M059J (cell line): Measurements from ENCODE around the gene CALM3. TPM values are rescaled to one million over a fixed set of nuclear protein-coding genes. Genes with fewer than 3 reads are reported as not detected.
"Not testable (repeated sequence)": the region's sequence is repeated elsewhere in the genome, so short reads cannot be mapped to it uniquely, and the experiment has no call there.

Source experiments
- DNase-seq: peaks from one replicate; pipeline ENCODE4 v3.0.0-alpha.2; 2012; ENCODE audit warnings: low read depth
- total RNA-seq: library from RNA; depleted of rRNA; stranded (reverse); fragments of >200 nt; shearing (Covaris generic); gene quantifications from 2 replicates; pipeline ENCODE4 v1.2.3, GENCODE V29; 2014; rRNA removed

CALM3 gene
- 197 and 314 TPM in 2 replicates for total RNA-seq

DNA sequence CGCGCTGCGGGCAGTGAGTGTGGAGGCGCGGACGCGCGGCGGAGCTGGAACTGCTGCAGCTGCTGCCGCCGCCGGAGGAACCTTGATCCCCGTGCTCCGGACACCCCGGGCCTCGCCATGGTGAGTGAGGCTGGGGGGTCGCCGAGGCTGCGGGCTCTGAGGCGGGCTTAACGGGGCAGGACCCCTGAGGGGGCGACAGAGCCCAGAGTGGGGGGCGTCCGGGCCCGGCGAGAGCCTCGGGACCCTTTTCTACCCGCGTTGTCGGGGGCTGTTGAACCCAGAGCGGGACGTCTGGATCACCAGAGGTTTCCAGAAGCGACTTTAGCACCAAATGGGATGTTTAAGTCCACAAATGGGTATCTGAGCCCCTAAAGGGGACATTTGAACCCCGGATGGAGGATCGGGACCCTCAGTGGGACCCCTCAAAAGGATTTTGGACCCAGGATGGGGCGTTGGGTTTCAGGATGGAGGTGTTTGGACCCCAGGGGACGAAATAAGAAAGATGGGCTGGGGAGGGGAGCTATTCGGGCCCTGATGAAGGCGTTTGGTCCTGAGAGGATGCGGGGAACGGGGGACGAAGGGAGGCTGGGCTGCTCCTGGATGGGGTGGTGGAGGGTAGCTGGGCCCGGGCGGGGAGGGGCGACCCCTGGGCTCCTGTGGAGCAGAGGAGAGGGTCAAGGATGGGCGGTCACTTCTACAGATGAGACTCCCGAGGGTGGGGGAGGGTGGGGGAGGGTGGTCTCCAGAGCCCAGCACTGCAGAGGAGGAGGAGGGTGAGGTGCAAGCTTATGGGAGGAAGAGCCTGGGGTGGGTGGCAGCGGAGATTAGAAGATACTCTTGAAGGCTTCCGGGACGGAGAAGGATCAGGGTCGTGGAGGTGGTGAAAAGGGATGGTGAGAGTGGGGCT is at the start of gene CALM3:
TSS of gene CALM3 (plus strand) at position 13 of the 907 bp plus-strand sequence. CDS start at position 118, 105 bp downstream.
- DNase-seq: no peak

DNA sequence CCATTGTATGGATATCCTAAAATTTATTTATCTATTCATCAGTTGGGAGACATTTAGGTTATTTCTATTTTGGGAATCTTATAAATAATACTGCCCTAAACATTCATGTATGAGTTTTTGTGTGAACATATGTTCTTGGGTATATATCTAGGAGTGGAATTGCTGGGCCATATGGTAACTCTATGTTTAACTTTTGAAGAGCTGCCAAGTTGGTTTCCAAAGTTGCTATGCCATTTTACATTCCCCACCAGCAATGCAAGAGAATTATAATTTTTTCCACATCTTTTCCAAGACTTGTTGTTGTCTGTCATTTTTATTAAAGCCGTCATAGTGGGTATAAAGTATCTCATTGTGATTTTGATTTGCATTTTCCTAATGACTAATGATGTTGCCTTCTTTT is 48.2 kb upstream of the CALM3 start:
- DNase-seq: no peak

DNA sequence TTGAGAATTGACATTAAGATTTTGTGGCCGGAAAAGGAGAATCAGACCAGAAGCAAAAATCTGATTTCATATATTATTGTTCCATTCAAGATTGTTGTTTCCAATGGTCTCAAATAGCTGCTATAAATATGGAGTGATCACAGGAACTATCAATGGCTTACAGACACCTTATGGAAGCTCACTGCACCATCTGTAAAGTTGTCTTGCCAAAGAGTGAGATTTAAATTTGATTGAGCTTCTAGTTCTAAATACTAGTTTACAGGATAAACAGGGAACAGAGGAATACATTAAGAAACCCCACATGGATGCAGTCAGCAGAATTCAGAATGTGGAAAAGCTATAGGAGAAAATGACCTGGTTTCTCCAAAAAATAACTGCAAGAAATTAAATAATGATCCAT is 47.0 kb upstream of the CALM3 start:
- DNase-seq: no peak

DNA sequence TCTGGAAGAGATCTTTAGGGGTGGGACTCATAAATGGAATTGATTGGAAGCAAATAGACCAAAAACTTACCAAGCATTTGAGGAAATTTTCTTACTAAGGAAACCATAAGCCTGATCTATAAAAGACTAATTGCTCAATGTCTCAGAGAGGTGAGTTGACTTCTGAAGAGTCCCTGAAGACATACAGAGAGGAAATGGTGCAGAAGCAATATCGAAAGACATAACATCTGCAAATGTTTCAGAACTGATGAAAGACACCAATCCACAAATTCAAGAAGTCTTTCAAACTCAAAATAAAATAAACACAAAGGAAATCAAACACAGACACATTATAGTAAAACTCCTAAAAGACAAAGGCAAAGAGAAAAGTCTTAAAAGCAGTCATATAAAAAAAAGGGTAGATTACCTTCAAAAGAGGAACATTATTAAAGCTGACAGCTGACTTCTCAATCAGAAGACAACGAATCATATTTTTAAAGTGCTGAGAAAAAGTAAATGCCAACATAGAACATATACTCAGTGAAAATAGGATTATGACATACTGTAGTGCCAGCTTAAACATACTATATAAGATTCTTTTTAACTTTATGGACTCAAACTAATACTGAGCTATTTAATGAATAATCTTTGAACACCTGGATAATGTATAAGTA is 45.4 kb upstream of the CALM3 start:
- DNase-seq: no peak

DNA sequence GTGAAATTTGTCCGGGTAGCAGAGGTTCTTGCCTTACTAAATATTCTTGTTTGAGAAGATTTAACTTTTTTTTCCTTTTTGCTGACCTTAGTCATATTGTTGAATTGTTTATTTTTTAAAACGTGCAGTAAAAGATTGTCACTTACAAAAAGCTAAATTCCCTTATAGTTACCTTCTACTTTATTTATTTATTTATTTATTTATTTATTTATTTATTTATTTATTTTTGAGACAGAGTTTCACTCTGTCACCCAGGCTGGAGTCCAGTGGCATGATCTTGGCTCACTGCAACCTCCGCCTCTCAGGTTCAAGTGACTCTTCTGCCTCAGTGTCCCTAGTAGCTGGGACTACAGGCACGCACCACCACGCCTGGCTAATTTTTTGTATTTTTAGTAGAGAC is 44.7 kb upstream of the CALM3 start:
- not testable (repeated sequence) for DNase-seq

DNA sequence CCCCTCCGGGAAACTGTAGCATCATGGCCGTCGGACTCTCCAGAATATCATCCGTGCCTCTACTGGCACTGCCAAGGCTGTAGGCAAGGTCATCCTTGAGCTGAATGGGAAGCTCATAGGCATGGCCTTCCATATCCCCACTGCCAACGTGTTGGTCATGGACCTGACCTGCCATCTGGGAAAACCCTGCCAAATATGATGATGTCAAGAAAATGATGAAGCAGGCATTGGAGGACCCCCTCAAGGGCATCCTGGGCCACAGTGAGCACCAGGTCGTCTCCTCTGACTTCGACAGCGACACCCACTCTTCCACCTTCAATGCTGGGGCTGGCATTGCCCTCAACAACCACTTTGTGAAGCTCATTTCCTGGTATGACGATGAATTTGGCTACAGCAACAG is 41.9 kb upstream of the CALM3 start:
- DNase-seq: no peak

DNA sequence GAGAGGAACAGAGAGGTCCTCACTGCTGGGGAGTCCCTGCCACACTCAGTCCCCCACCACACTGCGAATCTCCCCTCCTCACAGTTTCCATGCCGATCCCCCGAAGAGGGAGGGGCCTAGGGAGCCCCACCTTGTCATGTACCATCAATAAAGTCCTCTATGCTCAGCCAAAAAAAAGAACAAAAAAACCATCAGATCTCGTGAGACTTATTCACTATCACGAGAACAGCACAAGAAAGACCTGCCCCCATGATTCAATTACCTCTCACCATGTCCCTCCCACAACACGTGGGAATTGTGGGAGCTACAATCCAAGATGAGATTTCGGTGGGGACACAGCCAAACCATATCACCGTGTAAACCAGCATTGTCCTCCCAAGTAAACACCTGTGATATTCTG is 41.5 kb upstream of the CALM3 start:
- not testable (repeated sequence) for DNase-seq

DNA sequence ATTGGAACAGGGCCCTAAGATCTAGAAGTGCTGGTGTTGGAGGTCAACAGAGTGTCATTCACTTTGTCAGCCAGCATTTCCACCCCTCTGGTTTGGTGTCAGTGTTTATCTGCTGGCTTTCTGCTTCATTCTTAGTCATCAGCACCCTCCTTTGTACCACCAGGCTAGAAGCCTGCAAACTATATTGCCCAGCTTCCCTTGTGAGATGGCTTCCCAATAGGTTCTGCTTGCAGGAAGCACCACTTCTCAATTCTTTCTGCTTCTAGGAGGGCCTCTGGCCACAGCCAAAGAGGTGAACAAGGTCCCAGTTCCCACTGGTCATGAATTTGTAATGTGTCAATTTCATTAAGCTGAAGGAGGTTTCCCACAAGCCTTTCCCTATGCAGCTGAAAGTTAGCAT is 36.4 kb upstream of the CALM3 start:
- DNase-seq: no peak

DNA sequence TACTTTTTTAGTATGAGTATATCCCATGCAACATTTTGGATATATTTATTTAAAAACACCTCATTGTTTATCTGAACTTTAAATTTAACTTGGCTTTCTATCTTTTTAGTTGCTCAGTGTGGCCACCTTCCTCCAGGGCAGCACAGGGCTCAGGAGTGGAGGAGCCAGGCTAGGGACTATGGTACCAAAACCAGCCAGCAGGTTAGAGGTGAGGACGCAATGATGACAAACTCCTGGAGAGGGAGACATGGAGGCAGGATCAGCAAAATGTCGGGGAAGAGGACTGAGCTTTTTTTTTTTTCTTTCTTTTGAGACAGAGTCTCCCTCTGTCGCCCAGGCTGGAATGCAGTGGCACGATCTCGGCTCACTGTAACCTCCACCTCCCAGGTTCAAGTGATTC is 29.6 kb upstream of the CALM3 start:
- peak; percentile 40 for DNase-seq

DNA sequence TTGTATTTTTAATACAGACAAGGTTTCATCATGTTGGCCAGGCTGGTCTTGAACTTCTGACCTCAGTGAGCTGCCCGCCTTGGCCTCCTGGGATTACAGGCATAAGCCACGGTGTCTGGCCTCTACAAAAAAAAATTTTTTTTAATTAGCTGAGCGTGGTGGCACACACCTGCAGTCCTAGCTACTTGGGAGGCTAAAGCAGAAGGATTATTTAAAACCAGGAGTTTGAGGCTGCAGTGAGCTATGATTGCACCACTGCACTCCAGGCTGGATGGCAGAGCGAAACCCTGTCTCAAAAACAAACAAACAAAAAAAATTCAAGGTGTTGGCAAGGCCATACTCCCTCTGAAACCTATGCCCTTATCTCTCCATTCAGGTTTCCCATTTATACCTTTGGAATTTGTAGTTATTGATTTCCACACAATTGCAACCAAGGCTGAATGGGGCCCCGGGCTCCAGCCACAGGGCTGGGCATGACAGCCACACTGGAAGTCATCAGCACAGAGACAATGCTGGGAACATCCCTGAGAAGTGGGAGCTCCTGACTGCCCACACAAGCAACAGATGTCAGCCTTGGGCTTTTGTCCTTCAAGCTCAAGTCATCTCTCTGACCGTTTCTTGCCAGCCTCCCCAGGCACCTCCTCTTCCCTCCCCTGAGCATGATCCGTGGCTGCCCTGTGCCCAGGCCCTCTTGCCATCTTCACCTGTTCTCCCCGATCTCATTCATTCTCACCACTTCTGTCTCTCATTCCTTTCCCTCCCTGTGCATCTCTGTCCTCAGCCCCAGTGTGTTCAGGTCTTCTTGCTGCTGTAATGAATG is 27.2 kb upstream of the CALM3 start:
- DNase-seq: no peak

DNA sequence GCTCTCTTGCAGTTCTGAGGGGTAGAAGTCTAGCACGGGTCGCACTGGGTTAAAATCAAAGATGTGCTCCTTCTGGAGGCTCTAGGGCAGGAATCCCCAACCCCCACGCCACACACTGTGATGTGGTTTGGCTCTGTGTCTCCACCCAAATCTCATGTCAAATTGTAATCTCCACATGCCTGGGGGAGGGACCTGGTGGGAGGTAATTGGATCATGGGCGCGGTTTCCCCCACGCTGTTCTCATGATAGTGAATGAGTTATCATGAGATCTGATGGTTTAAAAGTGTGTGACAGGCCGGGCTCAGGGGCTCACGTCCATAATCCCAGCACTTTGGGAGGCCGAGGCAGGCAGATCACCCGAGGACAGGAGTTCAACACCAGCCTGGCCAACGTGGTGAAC is 26.6 kb upstream of the CALM3 start:
- no peak for DNase-seq

DNA sequence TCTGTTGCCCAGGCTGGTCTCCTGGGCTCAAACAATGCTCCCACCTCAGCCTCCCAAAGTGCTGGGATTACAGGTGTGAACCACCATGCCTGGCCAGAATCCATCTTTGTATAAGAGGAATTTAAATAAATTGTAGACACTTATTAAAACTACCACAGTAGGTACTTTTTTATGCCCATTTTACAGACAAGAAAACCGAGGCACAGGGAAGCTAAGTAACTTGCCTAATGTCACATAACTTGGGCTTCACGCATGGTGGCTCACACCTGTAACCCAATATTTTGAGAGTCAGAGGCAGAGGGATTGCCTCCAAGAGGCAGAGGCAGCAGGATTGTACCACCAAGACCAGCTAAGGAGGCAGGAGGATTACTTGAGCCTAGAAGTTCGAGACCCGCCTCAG is 22.7 kb upstream of the CALM3 start:
- DNase-seq: no peak

DNA sequence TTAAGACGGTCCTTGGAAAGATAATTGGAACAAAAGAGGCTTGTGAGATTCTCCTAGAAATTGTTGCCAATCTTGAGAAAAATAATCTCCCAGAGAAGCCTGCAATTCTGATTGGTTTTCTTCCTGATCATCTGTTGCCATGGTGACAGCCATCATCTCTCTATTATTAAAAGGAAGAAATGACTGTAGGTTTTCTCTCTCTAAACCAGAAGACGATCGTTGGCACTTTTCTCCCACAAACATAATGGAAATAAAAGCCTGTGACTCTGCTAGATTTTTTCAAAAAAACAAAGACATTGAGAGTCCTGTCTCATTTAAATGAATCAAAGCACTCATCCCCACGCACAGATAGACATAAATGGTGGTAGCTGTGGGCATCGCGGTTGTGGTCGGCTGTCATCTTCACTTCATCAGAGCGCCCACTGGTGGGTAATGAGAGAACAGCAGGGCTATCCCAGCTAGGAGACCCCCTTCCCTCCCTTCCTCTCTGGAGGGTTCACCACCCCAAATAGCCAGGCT is 21.7 kb upstream of the CALM3 start:
- no peak for DNase-seq

DNA sequence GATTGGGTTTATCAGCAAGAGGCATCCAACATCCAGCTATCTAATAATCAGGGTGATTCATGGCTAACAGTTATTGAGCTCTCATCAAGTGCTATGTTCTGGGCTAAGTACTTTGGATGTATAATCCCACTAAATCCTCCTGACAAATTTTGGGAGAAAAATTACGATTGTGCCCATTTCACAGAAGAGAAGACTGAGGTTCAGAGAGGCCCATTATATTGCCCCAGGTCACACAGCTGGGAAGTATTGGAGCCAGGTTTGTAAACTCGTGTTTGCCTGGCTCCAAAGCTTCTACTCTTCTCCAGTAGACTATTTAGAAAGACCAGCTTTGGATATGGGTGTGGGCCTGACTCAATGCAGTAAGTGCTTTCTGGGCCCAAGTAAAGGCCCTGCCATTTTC is 20.9 kb upstream of the CALM3 start:
- DNase-seq: no peak

DNA sequence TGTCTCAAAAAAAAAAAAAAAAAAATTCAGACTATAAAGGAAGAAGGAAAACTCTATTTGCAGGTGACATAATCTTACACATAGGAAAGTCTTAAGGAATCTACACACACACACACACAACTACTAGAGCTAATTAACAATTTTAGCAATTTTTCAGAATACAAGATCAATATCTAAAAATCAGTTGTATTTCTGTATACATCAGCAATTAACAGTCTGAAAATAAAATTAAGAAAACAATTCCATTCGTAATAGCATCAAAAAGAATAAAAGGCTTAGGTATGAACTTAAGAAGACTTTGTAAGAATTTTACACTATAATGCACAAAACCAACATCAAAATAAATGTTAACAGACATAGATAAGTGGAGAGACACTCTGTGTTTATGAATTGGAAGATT is 15.6 kb upstream of the CALM3 start:
- DNase-seq: no peak

DNA sequence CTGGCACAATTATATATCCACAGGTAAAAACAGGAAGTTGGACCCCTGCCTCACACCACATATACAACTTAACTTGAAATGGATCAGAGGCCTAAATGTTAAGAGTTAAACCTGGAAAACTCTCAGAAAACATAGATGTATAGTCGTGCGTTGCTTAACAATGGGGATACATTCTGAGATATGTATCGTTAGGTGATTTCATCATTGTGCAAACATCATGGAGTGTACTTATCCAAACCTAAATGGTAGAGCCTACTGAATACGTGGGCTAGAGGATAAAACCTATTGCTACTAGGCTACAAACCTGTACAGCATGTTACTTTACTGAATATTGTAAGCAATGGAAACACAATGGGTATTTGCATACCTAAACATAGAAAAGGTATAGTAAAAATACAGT is 14.8 kb upstream of the CALM3 start:
- DNase-seq: no peak

DNA sequence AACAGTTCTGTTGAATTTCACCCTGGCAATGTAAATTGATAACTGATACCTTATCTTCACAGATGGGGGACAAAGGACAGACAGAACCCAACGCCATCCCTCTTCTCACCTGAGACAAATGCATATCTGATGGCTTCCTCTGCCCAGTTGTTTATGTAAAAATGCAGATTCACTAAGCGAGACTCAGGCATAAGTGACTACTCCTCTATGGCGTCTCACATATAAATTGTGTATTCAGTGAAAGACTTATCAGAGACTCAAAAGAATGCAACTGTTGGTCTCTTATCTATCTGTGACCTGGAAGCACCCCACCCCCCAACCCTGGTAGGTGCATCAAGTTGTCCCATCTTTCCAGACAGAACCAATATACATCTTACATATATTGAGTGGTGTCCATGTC is 13.3 kb upstream of the CALM3 start:
- no peak for DNase-seq

DNA sequence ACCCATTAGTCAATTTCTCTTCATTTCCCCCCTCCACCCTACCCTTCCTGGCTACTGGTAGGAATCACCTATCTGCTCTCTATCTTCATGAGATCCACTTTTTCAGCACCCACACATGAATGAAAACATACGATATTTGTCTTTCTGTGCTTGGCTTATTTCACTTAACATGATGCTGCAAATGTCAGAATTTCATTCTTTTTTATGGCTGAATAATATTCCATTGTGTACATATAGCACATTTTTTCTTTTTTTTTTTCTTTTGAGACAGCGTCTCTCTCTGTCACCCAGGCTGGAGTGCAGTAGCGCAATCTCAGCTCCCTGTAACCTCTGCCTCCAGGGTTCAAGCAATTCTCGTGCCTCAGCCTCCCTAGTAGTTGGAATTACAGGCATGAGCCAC is 9.9 kb upstream of the CALM3 start:
- no peak for DNase-seq

DNA sequence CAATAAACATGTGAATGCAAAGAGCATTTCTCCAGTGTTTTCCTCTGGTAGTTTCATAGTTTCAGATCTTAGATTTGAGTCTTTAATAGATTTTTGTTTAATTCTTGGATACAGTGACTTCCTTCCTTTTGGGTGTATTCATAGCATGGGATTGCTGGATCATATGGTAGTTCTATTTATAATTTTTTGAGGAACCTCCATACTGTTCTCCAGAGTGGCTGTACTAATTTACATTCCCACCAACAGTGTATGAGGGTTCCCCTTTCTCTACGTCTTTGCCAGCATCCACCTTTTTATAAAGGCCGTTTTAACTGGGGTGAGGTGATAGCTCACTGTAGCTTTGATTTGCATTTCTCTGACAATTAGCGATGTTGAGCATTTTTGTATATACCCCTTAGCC is 9.3 kb upstream of the CALM3 start:
- DNase-seq: no peak

DNA sequence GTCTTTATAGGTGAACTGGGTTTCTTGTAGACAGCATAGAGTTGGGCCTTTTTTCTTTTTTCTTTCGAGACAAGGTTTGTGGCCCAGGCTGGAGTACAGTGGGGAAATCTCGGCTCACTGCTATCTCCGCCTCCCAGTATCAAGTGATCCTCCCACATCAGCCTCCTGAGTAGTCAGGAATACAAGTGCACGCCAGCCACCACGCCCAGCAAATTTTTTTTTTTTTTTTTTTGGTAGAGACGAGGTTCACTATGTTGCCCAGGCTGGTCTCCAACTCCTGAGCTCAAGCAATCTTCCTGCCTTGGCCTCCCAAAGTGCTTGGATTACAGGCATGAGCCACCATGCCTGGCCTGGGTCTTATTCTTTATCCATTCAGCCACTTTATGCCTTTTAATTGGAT is 5.1 kb upstream of the CALM3 start:
- no peak for DNase-seq

DNA sequence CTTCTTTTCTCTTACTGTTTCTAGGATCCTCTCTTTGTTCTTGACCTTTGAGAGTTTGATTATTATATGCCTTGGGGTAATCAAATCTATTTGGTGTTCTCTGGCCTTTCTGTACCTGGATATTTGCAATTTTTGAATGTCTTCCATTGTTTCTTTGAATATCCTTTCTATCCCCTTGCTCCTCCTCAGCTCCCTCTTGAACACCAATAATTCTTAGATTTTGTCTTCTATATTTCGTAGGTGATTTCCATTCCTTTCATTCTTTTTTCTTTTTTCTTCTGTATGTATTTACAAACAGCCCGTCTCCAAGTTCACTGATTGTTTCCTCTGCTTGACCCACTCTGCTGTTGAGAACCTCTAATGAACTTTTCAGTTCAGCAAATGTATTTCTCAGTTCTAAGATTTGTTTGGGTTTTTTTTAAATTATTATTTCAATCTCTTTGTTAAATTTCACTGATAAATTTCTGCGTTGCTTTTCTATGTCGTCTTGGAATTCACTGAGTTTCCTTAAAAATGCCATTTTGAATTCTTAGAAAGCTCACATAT is 2.7 kb upstream of the CALM3 start:
- DNase-seq: no peak
